ENCODE data around the gene CGB7.

GRCh38 chr19:49085020-49085867 lies 27.7 kb upstream of the CGB7 start, which contains the start of gene SNRNP70:
- TF ChIP-seq, protein P1, sequence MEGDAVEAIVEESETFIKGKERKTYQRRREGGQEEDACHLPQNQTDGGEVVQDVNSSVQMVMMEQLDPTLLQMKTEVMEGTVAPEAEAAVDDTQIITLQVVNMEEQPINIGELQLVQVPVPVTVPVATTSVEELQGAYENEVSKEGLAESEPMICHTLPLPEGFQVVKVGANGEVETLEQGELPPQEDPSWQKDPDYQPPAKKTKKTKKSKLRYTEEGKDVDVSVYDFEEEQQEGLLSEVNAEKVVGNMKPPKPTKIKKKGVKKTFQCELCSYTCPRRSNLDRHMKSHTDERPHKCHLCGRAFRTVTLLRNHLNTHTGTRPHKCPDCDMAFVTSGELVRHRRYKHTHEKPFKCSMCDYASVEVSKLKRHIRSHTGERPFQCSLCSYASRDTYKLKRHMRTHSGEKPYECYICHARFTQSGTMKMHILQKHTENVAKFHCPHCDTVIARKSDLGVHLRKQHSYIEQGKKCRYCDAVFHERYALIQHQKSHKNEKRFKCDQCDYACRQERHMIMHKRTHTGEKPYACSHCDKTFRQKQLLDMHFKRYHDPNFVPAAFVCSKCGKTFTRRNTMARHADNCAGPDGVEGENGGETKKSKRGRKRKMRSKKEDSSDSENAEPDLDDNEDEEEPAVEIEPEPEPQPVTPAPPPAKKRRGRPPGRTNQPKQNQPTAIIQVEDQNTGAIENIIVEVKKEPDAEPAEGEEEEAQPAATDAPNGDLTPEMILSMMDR (IDR thresholded peaks at IDR 0.05), result no peak
- peak; percentile 72 to 79 for TF ChIP-seq POLR2A (IDR thresholded peaks at IDR 0.05)
- TF ChIP-seq EP300 (IDR thresholded peaks at IDR 0.05), result peak in 1 of 4 donors; percentile 62

Measured in sigmoid colon (tissue), 4 donors.